ENCODE data around the gene DEAF1. TPM values are rescaled to one million over a fixed set of nuclear protein-coding genes. Genes with fewer than 3 reads are reported as not detected.

Gene DEAF1
- total and polyA plus RNA-seq, 2 experiments from 2014 or later: 42.6 to 47.8 TPM

DNA sequence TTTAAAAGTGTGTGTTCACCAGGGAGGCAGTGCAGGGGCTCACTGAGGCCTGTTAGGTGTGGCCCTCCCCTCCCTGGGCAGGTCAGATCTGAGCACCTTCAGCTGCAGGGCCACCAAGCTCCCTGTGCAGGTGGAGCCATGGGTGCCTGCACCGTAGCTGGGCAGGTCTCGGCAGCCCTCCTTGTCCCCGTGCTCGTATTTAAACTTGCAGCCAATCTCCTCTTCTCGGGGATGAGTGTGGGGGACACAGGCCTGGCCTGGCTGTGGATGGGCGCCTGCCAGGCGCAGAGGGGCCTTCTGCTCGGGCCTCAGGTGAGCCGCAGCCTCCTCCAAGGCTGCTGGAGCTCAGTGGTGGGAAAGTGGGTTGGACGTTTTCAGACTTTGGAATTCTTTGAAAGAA lies 99.6 kb downstream of the DEAF1 start:
- H3K27ac ChIP-seq (ENCODE audit: low read depth): no peak overlapping the region
- no peaks in the 10 kb centered on the region; the same call in 1 of the 3 replicates for H3K9me3 Mint-ChIP-seq
- no peak overlapping the region for H3K4me3 Mint-ChIP-seq
- no peak for ATAC-seq
- H3K9me2 ChIP-seq (ENCODE audit: insufficient read depth): no peaks in the 10 kb centered on the region
- no peak overlapping the region for H2AFZ ChIP-seq
- DNase-seq (ENCODE audit: low spot score): no peak
- H3K4me3 ChIP-seq: no peak overlapping the region
- no peaks in the 10 kb centered on the region for H3K27me3 ChIP-seq (ENCODE audit: insufficient read depth)
- H3K36me3 Mint-ChIP-seq (ENCODE audit: low read depth): peaks cover 76% of the 10 kb centered on the region
- peaks cover 19% of the 10 kb centered on the region; the same call in 1 of the 2 replicates for H4K20me1 ChIP-seq (replicated peaks; ENCODE audit: insufficient read depth)
- peaks cover 15% of the 10 kb centered on the region for H3F3A ChIP-seq (replicated peaks; ENCODE audit: low read depth)
- no peaks in the 10 kb centered on the region for H3K4me1 Mint-ChIP-seq
- H3K36me3 ChIP-seq (ENCODE audit: insufficient read depth): peaks cover 23% of the 10 kb centered on the region
- TF ChIP-seq, protein P1, sequence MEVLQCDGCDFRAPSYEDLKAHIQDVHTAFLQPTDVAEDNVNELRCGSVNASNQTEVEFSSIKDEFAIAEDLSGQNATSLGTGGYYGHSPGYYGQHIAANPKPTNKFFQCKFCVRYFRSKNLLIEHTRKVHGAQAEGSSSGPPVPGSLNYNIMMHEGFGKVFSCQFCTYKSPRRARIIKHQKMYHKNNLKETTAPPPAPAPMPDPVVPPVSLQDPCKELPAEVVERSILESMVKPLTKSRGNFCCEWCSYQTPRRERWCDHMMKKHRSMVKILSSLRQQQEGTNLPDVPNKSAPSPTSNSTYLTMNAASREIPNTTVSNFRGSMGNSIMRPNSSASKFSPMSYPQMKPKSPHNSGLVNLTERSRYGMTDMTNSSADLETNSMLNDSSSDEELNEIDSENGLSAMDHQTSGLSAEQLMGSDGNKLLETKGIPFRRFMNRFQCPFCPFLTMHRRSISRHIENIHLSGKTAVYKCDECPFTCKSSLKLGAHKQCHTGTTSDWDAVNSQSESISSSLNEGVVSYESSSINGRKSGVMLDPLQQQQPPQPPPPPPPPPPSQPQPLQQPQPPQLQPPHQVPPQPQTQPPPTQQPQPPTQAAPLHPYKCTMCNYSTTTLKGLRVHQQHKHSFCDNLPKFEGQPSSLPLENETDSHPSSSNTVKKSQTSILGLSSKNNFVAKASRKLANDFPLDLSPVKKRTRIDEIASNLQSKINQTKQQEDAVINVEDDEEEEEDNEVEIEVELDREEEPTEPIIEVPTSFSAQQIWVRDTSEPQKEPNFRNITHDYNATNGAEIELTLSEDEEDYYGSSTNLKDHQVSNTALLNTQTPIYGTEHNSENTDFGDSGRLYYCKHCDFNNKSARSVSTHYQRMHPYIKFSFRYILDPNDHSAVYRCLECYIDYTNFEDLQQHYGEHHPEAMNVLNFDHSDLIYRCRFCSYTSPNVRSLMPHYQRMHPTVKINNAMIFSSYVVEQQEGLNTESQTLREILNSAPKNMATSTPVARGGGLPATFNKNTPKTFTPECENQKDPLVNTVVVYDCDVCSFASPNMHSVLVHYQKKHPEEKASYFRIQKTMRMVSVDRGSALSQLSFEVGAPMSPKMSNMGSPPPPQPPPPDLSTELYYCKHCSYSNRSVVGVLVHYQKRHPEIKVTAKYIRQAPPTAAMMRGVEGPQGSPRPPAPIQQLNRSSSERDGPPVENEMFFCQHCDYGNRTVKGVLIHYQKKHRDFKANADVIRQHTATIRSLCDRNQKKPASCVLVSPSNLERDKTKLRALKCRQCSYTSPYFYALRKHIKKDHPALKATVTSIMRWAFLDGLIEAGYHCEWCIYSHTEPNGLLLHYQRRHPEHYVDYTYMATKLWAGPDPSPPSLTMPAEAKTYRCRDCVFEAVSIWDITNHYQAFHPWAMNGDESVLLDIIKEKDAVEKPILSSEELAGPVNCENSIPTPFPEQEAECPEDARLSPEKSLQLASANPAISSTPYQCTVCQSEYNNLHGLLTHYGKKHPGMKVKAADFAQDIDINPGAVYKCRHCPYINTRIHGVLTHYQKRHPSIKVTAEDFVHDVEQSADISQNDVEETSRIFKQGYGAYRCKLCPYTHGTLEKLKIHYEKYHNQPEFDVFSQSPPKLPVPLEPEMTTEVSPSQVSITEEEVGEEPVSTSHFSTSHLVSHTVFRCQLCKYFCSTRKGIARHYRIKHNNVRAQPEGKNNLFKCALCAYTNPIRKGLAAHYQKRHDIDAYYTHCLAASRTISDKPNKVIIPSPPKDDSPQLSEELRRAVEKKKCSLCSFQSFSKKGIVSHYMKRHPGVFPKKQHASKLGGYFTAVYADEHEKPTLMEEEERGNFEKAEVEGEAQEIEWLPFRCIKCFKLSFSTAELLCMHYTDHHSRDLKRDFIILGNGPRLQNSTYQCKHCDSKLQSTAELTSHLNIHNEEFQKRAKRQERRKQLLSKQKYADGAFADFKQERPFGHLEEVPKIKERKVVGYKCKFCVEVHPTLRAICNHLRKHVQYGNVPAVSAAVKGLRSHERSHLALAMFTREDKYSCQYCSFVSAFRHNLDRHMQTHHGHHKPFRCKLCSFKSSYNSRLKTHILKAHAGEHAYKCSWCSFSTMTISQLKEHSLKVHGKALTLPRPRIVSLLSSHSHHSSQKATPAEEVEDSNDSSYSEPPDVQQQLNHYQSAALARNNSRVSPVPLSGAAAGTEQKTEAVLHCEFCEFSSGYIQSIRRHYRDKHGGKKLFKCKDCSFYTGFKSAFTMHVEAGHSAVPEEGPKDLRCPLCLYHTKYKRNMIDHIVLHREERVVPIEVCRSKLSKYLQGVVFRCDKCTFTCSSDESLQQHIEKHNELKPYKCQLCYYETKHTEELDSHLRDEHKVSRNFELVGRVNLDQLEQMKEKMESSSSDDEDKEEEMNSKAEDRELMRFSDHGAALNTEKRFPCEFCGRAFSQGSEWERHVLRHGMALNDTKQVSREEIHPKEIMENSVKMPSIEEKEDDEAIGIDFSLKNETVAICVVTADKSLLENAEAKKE (CRISPR knock-in tag; IDR thresholded peaks at IDR 0.05): no peak
- TF ChIP-seq, protein P2, sequence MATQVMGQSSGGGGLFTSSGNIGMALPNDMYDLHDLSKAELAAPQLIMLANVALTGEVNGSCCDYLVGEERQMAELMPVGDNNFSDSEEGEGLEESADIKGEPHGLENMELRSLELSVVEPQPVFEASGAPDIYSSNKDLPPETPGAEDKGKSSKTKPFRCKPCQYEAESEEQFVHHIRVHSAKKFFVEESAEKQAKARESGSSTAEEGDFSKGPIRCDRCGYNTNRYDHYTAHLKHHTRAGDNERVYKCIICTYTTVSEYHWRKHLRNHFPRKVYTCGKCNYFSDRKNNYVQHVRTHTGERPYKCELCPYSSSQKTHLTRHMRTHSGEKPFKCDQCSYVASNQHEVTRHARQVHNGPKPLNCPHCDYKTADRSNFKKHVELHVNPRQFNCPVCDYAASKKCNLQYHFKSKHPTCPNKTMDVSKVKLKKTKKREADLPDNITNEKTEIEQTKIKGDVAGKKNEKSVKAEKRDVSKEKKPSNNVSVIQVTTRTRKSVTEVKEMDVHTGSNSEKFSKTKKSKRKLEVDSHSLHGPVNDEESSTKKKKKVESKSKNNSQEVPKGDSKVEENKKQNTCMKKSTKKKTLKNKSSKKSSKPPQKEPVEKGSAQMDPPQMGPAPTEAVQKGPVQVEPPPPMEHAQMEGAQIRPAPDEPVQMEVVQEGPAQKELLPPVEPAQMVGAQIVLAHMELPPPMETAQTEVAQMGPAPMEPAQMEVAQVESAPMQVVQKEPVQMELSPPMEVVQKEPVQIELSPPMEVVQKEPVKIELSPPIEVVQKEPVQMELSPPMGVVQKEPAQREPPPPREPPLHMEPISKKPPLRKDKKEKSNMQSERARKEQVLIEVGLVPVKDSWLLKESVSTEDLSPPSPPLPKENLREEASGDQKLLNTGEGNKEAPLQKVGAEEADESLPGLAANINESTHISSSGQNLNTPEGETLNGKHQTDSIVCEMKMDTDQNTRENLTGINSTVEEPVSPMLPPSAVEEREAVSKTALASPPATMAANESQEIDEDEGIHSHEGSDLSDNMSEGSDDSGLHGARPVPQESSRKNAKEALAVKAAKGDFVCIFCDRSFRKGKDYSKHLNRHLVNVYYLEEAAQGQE (IDR thresholded peaks at IDR 0.05; ENCODE audit: unreplicated experiment): no peak
- TF ChIP-seq ZNF331 (CRISPR knock-in tag; IDR thresholded peaks at IDR 0.05; ENCODE audit: low read depth): no peak
- TF ChIP-seq EZH2phosphoT487 (IDR thresholded peaks at IDR 0.05; ENCODE audit: unreplicated experiment): no peak
- H3K27me3 Mint-ChIP-seq (ENCODE audit: insufficient read depth, low read depth, poor library complexity): peaks cover 13% of the 10 kb centered on the region
- H3K4me2 ChIP-seq: no peak overlapping the region
- H3K4me1 ChIP-seq (ENCODE audit: insufficient read depth): no peaks in the 10 kb centered on the region
- H3K27ac Mint-ChIP-seq: no peak overlapping the region
- peaks cover 5% of the 10 kb centered on the region; the same call in 1 of the 2 replicates for H3K79me2 ChIP-seq (replicated peaks; ENCODE audit: insufficient read depth)

Other genes with a start within 250 kb of the DEAF1 start
- 46.6 and 145 TPM in 2 replicates for gene PTDSS2, start 244.9 kb downstream of the DEAF1 start, total RNA-seq (2014; rRNA removed; shearing (Covaris generic))
- gene PTDSS2, start 244.9 kb downstream of the DEAF1 start, polyA plus RNA-seq (2016; fragmentation: Nextera tagmentation; extraction: Ambion mirVana): 22.7 and 23.8 TPM in 2 replicates
- 50.4 and 56.3 TPM in 2 replicates for gene RNH1, start 188.0 kb downstream of the DEAF1 start, total RNA-seq (2014; rRNA removed; shearing (Covaris generic))
- gene RNH1, start 188.0 kb downstream of the DEAF1 start, polyA plus RNA-seq (2016; fragmentation: Nextera tagmentation; extraction: Ambion mirVana): 32.3 and 33.3 TPM in 2 replicates
- 28.7 and 37.9 TPM in 2 replicates for gene HRAS, start 159.6 kb downstream of the DEAF1 start, total RNA-seq (2014; rRNA removed; shearing (Covaris generic))
- gene HRAS, start 159.6 kb downstream of the DEAF1 start, polyA plus RNA-seq (2016; fragmentation: Nextera tagmentation; extraction: Ambion mirVana): 46.3 and 48.7 TPM in 2 replicates
- 0.54 and 0.87 TPM in 2 replicates for gene LRRC56, start 157.7 kb downstream of the DEAF1 start, total RNA-seq (2014; rRNA removed; shearing (Covaris generic))
- gene LRRC56, start 157.7 kb downstream of the DEAF1 start, polyA plus RNA-seq (2016; fragmentation: Nextera tagmentation; extraction: Ambion mirVana): 0.52 and 0.73 TPM in 2 replicates
- gene LMNTD2, start 134.5 kb downstream of the DEAF1 start, total RNA-seq (2014; rRNA removed; shearing (Covaris generic)): 1.3 and 1.8 TPM in 2 replicates
- gene LMNTD2, start 134.5 kb downstream of the DEAF1 start, polyA plus RNA-seq (2016; fragmentation: Nextera tagmentation; extraction: Ambion mirVana): 1.9 and 2.1 TPM in 2 replicates
- 59.1 and 64.8 TPM in 2 replicates for gene RASSF7, start 134.3 kb downstream of the DEAF1 start, total RNA-seq (2014; rRNA removed; shearing (Covaris generic))
- 37.6 and 39.6 TPM in 2 replicates for gene RASSF7, start 134.3 kb downstream of the DEAF1 start, polyA plus RNA-seq (2016; fragmentation: Nextera tagmentation; extraction: Ambion mirVana)
- 33.9 and 45.9 TPM in 2 replicates for gene PHRF1, start 118.8 kb downstream of the DEAF1 start, total RNA-seq (2014; rRNA removed; shearing (Covaris generic))
- gene PHRF1, start 118.8 kb downstream of the DEAF1 start, polyA plus RNA-seq (2016; fragmentation: Nextera tagmentation; extraction: Ambion mirVana): 11.0 and 11.6 TPM in 2 replicates
- 13.8 and 17.3 TPM in 2 replicates for gene IRF7, start 79.3 kb downstream of the DEAF1 start, total RNA-seq (2014; rRNA removed; shearing (Covaris generic))
- 11.4 and 12.3 TPM in 2 replicates for gene IRF7, start 79.3 kb downstream of the DEAF1 start, polyA plus RNA-seq (2016; fragmentation: Nextera tagmentation; extraction: Ambion mirVana)
- gene CDHR5, start 70.3 kb downstream of the DEAF1 start, total RNA-seq (2014; rRNA removed; shearing (Covaris generic)): not detected in 2 replicates
- gene CDHR5, start 70.3 kb downstream of the DEAF1 start, polyA plus RNA-seq (2016; fragmentation: Nextera tagmentation; extraction: Ambion mirVana): not detected in 2 replicates
- gene SCT, start 68.0 kb downstream of the DEAF1 start, total RNA-seq (2014; rRNA removed; shearing (Covaris generic)): not detected in 2 replicates
- 2.6 and 3.8 TPM in 2 replicates for gene SCT, start 68.0 kb downstream of the DEAF1 start, polyA plus RNA-seq (2016; fragmentation: Nextera tagmentation; extraction: Ambion mirVana)
- 0.27 and 1.0 TPM in 2 replicates for gene DRD4, start 58.0 kb downstream of the DEAF1 start, total RNA-seq (2014; rRNA removed; shearing (Covaris generic))
- 1.3 and 1.8 TPM in 2 replicates for gene DRD4, start 58.0 kb downstream of the DEAF1 start, polyA plus RNA-seq (2016; fragmentation: Nextera tagmentation; extraction: Ambion mirVana)
- gene TMEM80, start 594 bp upstream of the DEAF1 start, total RNA-seq (2014; rRNA removed; shearing (Covaris generic)): 12.8 and 13.1 TPM in 2 replicates
- gene TMEM80, start 594 bp upstream of the DEAF1 start, polyA plus RNA-seq (2016; fragmentation: Nextera tagmentation; extraction: Ambion mirVana): 25.1 and 25.4 TPM in 2 replicates
- 34.1 and 38.7 TPM in 2 replicates for gene EPS8L2, start 11.0 kb upstream of the DEAF1 start, total RNA-seq (2014; rRNA removed; shearing (Covaris generic))
- 56.5 and 59.4 TPM in 2 replicates for gene EPS8L2, start 11.0 kb upstream of the DEAF1 start, polyA plus RNA-seq (2016; fragmentation: Nextera tagmentation; extraction: Ambion mirVana)
- 339 and 353 TPM in 2 replicates for gene TALDO1, start 52.2 kb upstream of the DEAF1 start, total RNA-seq (2014; rRNA removed; shearing (Covaris generic))
- gene TALDO1, start 52.2 kb upstream of the DEAF1 start, polyA plus RNA-seq (2016; fragmentation: Nextera tagmentation; extraction: Ambion mirVana): 402 and 411 TPM in 2 replicates
- 28.0 and 51.0 TPM in 2 replicates for gene GATD1, start 82.3 kb upstream of the DEAF1 start, total RNA-seq (2014; rRNA removed; shearing (Covaris generic))
- gene GATD1, start 82.3 kb upstream of the DEAF1 start, polyA plus RNA-seq (2016; fragmentation: Nextera tagmentation; extraction: Ambion mirVana): 39.3 and 44.9 TPM in 2 replicates
- 3.1 and 5.5 TPM in 2 replicates for gene CEND1, start 94.9 kb upstream of the DEAF1 start, total RNA-seq (2014; rRNA removed; shearing (Covaris generic))
- gene CEND1, start 94.9 kb upstream of the DEAF1 start, polyA plus RNA-seq (2016; fragmentation: Nextera tagmentation; extraction: Ambion mirVana): 4.8 and 5.7 TPM in 2 replicates
- 41.2 and 46.4 TPM in 2 replicates for gene SLC25A22, start 103.1 kb upstream of the DEAF1 start, total RNA-seq (2014; rRNA removed; shearing (Covaris generic))
- 20.2 and 21.0 TPM in 2 replicates for gene SLC25A22, start 103.1 kb upstream of the DEAF1 start, polyA plus RNA-seq (2016; fragmentation: Nextera tagmentation; extraction: Ambion mirVana)
- gene PIDD1, start 110.0 kb upstream of the DEAF1 start, total RNA-seq (2014; rRNA removed; shearing (Covaris generic)): 26.0 and 37.6 TPM in 2 replicates
- 22.7 and 25.6 TPM in 2 replicates for gene PIDD1, start 110.0 kb upstream of the DEAF1 start, polyA plus RNA-seq (2016; fragmentation: Nextera tagmentation; extraction: Ambion mirVana)
- 428 and 518 TPM in 2 replicates for gene RPLP2, start 114.7 kb upstream of the DEAF1 start, total RNA-seq (2014; rRNA removed; shearing (Covaris generic))
- 1,782 and 2,023 TPM in 2 replicates for gene RPLP2, start 114.7 kb upstream of the DEAF1 start, polyA plus RNA-seq (2016; fragmentation: Nextera tagmentation; extraction: Ambion mirVana)
- gene PNPLA2, start 123.7 kb upstream of the DEAF1 start, total RNA-seq (2014; rRNA removed; shearing (Covaris generic)): 33.4 and 45.6 TPM in 2 replicates
- 31.1 and 32.3 TPM in 2 replicates for gene PNPLA2, start 123.7 kb upstream of the DEAF1 start, polyA plus RNA-seq (2016; fragmentation: Nextera tagmentation; extraction: Ambion mirVana)
- 58.0 and 64.1 TPM in 2 replicates for gene CRACR2B, start 132.7 kb upstream of the DEAF1 start, total RNA-seq (2014; rRNA removed; shearing (Covaris generic))
- 55.9 and 59.4 TPM in 2 replicates for gene CRACR2B, start 132.7 kb upstream of the DEAF1 start, polyA plus RNA-seq (2016; fragmentation: Nextera tagmentation; extraction: Ambion mirVana)
- 109 and 119 TPM in 2 replicates for gene CD151, start 137.7 kb upstream of the DEAF1 start, total RNA-seq (2014; rRNA removed; shearing (Covaris generic))
- gene CD151, start 137.7 kb upstream of the DEAF1 start, polyA plus RNA-seq (2016; fragmentation: Nextera tagmentation; extraction: Ambion mirVana): 62.9 and 64.4 TPM in 2 replicates
- 32.2 and 34.0 TPM in 2 replicates for gene POLR2L, start 147.3 kb upstream of the DEAF1 start, total RNA-seq (2014; rRNA removed; shearing (Covaris generic))
- gene POLR2L, start 147.3 kb upstream of the DEAF1 start, polyA plus RNA-seq (2016; fragmentation: Nextera tagmentation; extraction: Ambion mirVana): 369 TPM in 2 replicates
- gene TSPAN4, start 147.6 kb upstream of the DEAF1 start, total RNA-seq (2014; rRNA removed; shearing (Covaris generic)): 145 and 150 TPM in 2 replicates
- gene TSPAN4, start 147.6 kb upstream of the DEAF1 start, polyA plus RNA-seq (2016; fragmentation: Nextera tagmentation; extraction: Ambion mirVana): 76.8 and 88.4 TPM in 2 replicates
- 51.2 and 67.3 TPM in 2 replicates for gene CHID1, start 215.6 kb upstream of the DEAF1 start, total RNA-seq (2014; rRNA removed; shearing (Covaris generic))
- 54.1 and 55.4 TPM in 2 replicates for gene CHID1, start 215.6 kb upstream of the DEAF1 start, polyA plus RNA-seq (2016; fragmentation: Nextera tagmentation; extraction: Ambion mirVana)
- 36.4 and 47.5 TPM in 2 replicates for gene AP2A2, start 230.6 kb upstream of the DEAF1 start, total RNA-seq (2014; rRNA removed; shearing (Covaris generic))
- gene AP2A2, start 230.6 kb upstream of the DEAF1 start, polyA plus RNA-seq (2016; fragmentation: Nextera tagmentation; extraction: Ambion mirVana): 23.7 and 28.4 TPM in 2 replicates

Data from GM23338 (cell line).